Right lobe of liver (tissue), 4 donors: ENCODE measurements around the gene FRMPD3.

ENCODE experiments used
- POLR2A ChIP-seq: fragments of 450-650 bp; IDR thresholded peaks from one replicate; pipeline ENCODE4 v1.6.1; 2017; ENCODE audit warnings: antibody characterized with exemption, mild to moderate bottlenecking
- TF ChIP-seq, protein P1 (sequence below), 4 donors: fragments of 200-600 bp in 3 of 4; fragments of 450-650 bp in 1 of 4; IDR thresholded peaks; one replicate each; pipeline versions ENCODE4 v1.5.1 to v1.8.0; 2016 to 2022; ENCODE audit warnings: antibody characterized with exemption in 4 of 4, mild to moderate bottlenecking in 2 of 4
- donor health status: DM: no; HTN: no; CAD: no.
- donor health status: DM: no; HTN: no; CAD: no.
- donor health status: DM: no; HTN: yes; CAD: no.

DNA sequence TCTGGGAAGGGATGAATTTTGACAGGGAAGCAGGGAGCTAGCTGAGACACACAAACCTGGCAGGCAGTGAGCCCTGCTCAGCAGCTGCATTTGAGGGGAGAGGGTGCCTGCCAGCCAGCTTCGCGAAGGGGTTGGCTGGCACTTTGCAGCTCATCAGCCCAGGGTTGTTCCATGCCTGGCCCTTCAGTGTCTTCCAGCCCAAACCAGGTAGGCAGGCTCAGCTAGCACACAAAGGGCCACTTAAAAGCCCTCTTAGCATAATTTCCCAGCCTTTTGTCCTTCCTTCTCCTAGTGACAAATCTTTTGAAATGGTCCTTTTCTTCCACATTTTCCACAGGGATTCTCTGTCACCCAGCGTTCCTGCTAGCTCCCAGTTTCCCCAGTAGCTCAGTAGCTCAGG is 4.3 kb upstream of the FRMPD3 start:
- TF ChIP-seq, protein P1, sequence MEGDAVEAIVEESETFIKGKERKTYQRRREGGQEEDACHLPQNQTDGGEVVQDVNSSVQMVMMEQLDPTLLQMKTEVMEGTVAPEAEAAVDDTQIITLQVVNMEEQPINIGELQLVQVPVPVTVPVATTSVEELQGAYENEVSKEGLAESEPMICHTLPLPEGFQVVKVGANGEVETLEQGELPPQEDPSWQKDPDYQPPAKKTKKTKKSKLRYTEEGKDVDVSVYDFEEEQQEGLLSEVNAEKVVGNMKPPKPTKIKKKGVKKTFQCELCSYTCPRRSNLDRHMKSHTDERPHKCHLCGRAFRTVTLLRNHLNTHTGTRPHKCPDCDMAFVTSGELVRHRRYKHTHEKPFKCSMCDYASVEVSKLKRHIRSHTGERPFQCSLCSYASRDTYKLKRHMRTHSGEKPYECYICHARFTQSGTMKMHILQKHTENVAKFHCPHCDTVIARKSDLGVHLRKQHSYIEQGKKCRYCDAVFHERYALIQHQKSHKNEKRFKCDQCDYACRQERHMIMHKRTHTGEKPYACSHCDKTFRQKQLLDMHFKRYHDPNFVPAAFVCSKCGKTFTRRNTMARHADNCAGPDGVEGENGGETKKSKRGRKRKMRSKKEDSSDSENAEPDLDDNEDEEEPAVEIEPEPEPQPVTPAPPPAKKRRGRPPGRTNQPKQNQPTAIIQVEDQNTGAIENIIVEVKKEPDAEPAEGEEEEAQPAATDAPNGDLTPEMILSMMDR (IDR thresholded peaks at IDR 0.05), result no peak
- no peak for TF ChIP-seq POLR2A
